Sigmoid colon (tissue), 4 donors: Measurements from ENCODE around the gene CACNA2D3.

Experiments used
- CTCF ChIP-seq, 4 experiments: fragments of 450-650 bp in 3 of 4; fragments of 200-600 bp in 1 of 4; IDR thresholded peaks; one replicate each; pipeline ENCODE4 v1.5.1; 2016 to 2019; ENCODE audit warnings: antibody characterized with exemption in 4 of 4, mild to moderate bottlenecking in 3 of 4, moderate library complexity in 2 of 4
- POLR2A ChIP-seq, 2 donors: fragments of 450-650 bp; IDR thresholded peaks; one replicate each; pipeline ENCODE4 v1.6.1; 2016; ENCODE audit warnings: antibody characterized with exemption in 2 of 2, mild to moderate bottlenecking in 2 of 2, moderate library complexity in 2 of 2
- POLR2AphosphoS5 ChIP-seq, 4 donors: sonication (generic); formaldehyde crosslinking; IDR thresholded peaks; one replicate each; pipeline ENCODE4 v1.6.1; 2017; ENCODE audit warnings: antibody characterized with exemption in 4 of 4

- TF ChIP-seq CTCF (IDR thresholded peaks at IDR 0.05) (no peak), POLR2A (IDR thresholded peaks at IDR 0.05) (no peak), POLR2AphosphoS5 (IDR thresholded peaks at IDR 0.05) (peak; percentile 17 to 73 (median 69))
These were observed 944.2 kb downstream of the CACNA2D3 start for GRCh38 chr3:55066551-55067047.
